ENCODE results near the gene SHQ1. TPM values are rescaled to one million over a fixed set of nuclear protein-coding genes. Genes with fewer than 3 reads are reported as not detected.
"Not testable (repeated sequence)": the region's sequence is repeated elsewhere in the genome, so short reads cannot be mapped to it uniquely, and the experiment has no call there.

Gene SHQ1
- total RNA-seq, 4 donors from 2014 or later: 9.7 to 17.2 (median 12.2) TPM

- no peak for DNase-seq (ENCODE audit: low spot score in 2 of 2)
- 78 to 87% methylated on average over 17 of the region's 17 CpGs for WGBS, 2 donors
- no peak overlapping the region for H3K4me3 ChIP-seq (ENCODE audit: low read depth, poor library complexity, severe bottlenecking)
- TF ChIP-seq CTCF (IDR thresholded peaks at IDR 0.05) (no peak), POLR2A (IDR thresholded peaks at IDR 0.05) (no peak)
- intact Hi-C loops (cut with DNase I; ENCODE audit: low total_unique reads): no loop called here
Measured at GRCh38 chr3:72745146-72745999, 102.9 kb downstream of the SHQ1 start.

GRCh38 chr3:72744330-72744729 lies 103.9 kb downstream of the SHQ1 start:
- WGBS, 2 donors: 67 to 74% methylated on average over 1 of the region's 1 CpG
- no peak overlapping the region for H3K4me3 ChIP-seq (ENCODE audit: low read depth, poor library complexity, severe bottlenecking)
- intact Hi-C loops (cut with DNase I; ENCODE audit: low total_unique reads): no loop called here
- TF ChIP-seq POLR2A (IDR thresholded peaks at IDR 0.05) (no peak), CTCF (IDR thresholded peaks at IDR 0.05) (no peak)
- DNase-seq (ENCODE audit: low spot score in 2 of 2): no peak

GRCh38 chr3:72739531-72740466 lies 108.4 kb downstream of the SHQ1 start:
- H3K4me3 ChIP-seq (ENCODE audit: low read depth, poor library complexity, severe bottlenecking): no peak overlapping the region
- 88 to 91% methylated on average over 6 of the region's 6 CpGs for WGBS, 2 donors
- intact Hi-C loops (cut with DNase I; ENCODE audit: low total_unique reads): no loop called here
- TF ChIP-seq POLR2A (IDR thresholded peaks at IDR 0.05) (no peak), CTCF (IDR thresholded peaks at IDR 0.05) (no peak)
- no peak for DNase-seq (ENCODE audit: low spot score in 2 of 2)

GRCh38 chr3:72738752-72739530 lies 109.3 kb downstream of the SHQ1 start:
- no peak for DNase-seq (ENCODE audit: low spot score in 2 of 2)
- TF ChIP-seq POLR2A (IDR thresholded peaks at IDR 0.05): no peak
- no peak for TF ChIP-seq CTCF (IDR thresholded peaks at IDR 0.05)
- no peak overlapping the region for H3K4me3 ChIP-seq (ENCODE audit: low read depth, poor library complexity, severe bottlenecking)
- intact Hi-C loops (cut with DNase I; ENCODE audit: low total_unique reads): no loop called here
- 15 to 26% methylated on average over 26 to 48 of the region's 53 CpGs for WGBS, 2 donors

- 87 to 94% methylated on average over 4 of the region's 4 CpGs for WGBS, 2 donors
Measured at GRCh38 chr3:72735072-72735471, 113.2 kb downstream of the SHQ1 start.

More at GRCh38 chr3:72735072-72735471, 113.2 kb downstream of the SHQ1 start:
- H3K4me3 ChIP-seq (ENCODE audit: low read depth, poor library complexity, severe bottlenecking); intact Hi-C loops (cut with DNase I; ENCODE audit: low total_unique reads); DNase-seq (ENCODE audit: low spot score in 2 of 2): not testable (repeated sequence)
